HG03139 (cell line): ENCODE results near the gene CAPN14.
A peak's percentile ranks its signal among the peaks of the same experiment; 100 is the strongest.
"Not testable (repeated sequence)": the region's sequence is repeated elsewhere in the genome, so short reads cannot be mapped to it uniquely, and the experiment has no call there.

Experiments used
- ATAC-seq: cut with Tn5 transposase; IDR thresholded peaks from one replicate; pipeline ENCODE4 v1.9.1; 2021; ENCODE audit not compliant: unreplicated experiment

The CAPN14 gene

DNA sequence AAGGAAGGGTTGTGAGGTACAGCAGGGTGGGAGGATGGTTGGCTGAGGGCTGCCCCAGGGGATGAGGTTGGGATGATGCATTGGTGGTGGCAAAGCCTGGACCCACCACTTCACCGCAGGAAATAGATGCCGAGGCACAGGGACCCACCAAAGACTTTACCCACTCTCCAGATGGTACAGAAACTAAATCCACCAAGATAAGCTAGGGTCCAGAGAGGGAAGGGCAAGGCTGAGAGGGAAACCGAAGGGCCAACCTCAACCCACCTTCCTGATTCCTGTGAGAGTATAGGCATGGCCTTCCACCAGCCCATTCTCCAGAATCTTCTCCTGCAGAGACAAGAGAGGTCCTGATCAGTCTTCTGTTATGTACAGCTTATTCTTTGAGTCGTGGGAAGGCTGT is 18.1 kb downstream of the CAPN14 start:
- ATAC-seq, result no peak

DNA sequence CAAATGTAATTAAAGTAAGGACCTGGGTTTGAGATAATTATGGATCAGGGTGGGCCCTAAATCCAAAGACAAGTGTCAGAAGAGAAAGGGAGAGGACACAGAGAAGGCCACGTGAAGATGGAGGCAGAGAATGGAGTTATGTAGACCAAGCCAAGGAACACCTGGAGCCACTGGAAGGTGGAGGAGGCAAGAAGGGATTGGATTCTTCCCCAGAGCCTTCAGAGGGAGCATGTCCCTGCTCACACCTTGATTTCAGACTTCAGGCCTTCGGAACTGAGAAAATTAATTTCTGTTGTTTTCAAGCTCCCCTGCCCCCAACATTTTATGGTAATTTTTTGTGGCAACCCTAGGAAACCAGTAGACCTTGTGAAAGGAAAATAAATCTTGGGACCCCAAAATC is 19.6 kb downstream of the CAPN14 start:
- no peak for ATAC-seq

DNA sequence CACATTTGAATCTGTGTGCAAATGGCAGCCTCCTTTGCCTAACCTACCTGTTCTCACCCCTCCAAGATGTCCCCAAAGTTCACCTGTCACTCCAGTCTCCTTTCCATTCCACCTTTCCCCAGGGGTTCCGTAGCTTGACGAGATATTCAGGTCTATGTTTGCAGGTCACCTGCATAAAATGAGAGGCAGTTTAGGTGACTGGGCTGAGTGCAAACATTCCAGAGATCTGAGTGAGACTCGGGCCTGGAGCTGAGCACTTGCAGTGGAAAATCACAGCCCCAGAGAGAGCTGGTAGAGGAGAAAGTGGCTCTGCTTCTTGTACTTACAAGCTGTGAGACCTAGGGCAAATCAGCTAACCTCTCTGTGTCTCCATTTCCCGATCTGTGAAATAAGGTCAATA is 20.1 kb downstream of the CAPN14 start:
- ATAC-seq, result no peak

DNA sequence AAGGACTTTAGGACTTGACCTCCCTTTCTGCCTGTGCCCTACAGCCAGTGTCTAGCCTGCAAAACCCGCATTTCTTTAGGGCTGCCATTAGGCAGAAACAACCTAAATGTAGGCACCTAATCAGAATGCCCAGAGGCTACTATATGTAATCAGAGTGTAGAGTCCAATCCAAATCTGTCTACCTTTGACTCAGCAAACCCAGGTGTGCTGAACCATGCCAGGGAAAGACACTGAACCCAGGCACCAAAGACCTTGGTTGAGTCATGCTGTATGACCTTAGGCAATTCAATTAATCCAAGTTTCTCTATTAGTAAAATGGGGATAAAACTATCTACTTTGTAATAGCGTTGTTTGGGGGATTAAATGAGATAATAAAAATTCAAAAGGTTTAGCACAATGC is 20.7 kb downstream of the CAPN14 start:
- no peak for ATAC-seq

DNA sequence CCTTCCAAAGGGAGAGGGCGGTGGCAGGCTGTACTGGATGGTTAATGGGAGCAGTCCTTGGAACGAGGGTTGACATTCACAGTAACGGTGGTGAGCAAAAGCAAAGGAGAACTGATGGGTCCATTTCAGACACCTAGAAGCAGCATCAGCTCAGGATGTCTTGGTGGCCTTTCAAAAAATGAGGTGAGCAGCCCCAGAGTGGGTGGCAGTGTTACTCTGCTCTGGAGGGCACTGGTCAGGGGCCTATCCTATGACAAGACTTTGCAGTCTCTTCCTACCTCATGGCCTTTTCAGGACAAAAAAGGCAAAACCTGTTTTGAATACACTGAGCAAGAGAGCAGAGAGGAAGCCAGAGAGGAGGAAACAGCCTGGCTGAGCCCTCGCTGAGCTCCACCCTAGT is 23.5 kb downstream of the CAPN14 start:
- no peak for ATAC-seq

DNA sequence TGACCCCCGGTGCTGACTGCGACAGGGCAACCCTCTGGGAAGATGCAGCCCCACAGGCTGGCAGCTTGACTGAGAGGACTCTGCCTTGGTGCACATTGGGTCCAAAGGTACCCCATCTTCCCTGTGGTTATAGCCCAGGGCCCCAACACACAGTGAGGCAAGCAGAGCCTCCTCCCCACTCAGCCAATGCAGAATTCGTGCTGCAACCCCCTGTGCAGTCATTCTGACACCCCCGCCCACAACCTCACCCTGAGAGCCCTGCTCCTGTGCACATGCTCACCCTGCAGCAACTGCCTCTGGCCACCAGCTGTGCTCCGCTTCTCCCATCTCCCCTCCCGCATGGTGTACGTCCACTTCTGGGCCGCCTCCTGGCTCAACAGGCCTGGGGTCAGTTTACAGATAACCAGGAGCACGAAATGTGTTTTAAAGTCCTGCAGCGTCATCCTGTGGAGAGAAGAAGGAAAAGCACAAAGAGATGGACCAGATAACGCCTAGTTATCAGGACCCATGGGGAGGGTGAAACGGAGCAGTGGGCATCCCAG is 24.4 kb downstream of the CAPN14 start:
- ATAC-seq, result no peak

DNA sequence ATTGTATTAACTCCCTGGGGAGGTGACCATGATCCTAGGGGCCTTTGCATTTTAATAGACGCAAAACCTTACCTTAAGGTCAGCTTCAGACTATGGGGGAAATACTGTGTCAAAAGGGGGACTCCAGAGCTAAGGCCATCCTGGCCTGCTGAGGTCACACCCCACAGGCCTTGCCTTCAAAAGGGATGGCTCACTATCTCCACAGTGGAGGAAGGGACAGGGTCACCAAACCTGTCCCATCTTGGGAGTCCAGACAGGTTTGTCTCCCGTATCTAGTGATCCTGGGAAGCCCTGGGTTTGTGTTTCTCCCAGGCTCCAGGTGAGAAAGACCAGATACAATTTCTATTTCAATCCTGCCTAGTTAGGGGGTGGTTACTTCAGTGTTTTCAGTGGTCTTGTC is 24.9 kb downstream of the CAPN14 start:
- ATAC-seq, result no peak

DNA sequence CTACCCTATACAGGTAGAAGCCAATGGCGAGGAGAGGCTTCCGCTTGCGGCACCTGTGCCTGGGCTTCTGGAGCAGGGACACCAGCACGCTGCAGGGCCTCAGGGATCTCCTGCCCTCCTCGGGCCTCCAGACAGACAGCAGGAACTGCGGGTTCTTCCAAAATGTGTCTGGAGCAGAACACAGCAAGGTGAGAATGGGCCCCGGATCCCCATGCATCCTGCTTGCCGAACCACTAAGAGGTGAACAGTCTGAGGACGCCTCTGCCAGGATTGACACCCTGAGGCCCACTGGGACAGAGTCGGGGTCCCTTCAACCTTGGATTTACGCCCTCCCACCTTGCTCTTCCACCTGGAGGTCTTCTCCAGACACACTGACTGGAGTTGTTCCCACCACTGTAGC is 25.4 kb downstream of the CAPN14 start:
- ATAC-seq, result no peak

DNA sequence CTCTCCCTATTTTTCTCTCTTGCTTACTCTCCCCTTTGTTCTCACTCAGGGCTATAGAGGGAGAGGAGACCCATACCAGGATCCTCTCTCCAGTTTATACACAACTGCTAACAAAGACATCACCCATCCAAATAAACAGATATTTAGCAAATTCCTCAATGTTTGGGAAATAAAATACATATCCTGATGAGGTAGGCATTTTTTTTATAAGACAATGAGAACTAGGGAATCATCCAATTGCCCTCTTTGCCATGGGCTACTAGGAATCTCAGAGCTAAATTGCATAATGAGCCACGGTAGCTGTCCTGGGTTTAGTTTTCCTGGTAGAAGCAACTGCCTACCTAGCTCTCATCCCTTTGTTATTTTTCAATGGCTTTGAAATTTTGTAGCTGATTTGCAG is 27.1 kb downstream of the CAPN14 start:
- ATAC-seq, result no peak

DNA sequence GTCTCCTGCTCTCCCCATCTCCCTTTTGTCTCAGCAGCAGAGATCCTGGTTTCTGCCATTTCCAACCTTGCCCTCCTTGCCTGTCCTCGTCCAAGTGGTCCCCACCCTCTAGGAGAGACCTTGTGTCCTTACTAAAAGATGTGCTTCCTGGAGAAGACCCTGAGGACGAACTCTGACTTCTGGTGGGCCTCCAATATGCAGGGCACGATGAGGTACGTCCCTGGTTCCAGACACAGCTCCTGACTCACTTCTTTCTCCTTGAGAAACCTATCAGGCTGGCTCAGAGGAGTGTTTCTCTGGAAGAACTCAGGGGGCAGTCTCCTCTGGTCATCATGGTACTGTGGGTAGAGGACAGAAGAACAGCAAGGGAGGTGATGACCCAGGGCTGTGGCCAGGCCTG is 28.2 kb downstream of the CAPN14 start:
- ATAC-seq, result no peak

DNA sequence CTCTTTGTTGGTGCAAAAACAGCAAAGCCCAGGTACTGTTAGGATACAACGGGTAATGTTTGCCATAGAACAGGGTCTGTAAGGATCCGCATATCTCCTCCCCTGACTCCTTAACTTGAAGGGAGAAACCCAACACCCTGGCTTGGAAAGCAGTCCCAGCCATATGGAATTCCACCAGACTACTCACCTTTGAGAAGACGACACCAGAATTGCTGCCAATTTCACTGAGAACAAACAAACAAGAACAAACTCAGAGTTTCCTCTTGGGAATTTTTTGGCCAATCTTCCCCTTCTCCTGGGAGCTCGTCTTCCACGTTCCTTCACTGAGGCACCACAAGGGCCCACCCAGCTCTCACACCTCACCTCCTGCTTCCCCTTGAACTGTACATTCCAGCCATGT is 29.2 kb downstream of the CAPN14 start:
- no peak for ATAC-seq

DNA sequence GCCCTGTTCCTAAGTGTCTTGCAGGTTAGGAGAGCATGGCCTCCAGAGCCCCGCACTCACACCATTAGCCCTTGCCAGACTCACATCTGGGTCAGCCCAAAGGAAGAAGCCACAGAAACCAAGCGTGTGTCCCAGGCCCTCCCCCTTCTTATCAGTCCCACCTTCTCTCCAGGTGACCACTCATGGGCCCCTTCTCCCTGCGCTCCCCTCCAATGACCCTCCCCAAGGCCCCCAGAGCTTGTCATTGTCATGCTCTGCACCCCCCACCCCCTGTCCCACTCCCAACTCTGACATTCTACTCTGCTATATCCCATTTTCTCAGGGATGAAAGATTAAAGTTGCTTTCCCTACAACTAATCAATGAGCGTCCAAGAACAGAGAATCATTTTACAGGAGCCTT is 30.1 kb downstream of the CAPN14 start:
- no peak for ATAC-seq

DNA sequence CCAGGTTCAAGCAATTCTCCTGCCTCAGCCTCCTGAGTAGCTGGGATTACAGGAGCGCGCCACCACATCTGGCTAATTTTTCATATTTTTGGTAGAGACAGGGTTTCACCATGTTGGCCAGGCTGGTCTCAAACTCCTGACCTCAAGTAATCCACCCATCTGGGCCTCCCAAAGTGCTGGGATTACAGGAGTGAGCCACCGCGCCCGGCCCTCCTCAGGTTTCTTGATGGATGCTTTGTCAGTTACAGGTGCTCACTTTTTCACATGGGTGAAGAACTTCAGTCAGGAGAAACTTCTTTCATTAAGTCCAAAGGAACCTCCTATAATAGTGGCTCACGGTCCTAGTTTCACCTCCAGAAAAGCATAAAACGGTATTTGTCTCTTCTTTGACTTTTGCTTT is 33.3 kb downstream of the CAPN14 start:
- not testable (repeated sequence) for ATAC-seq

DNA sequence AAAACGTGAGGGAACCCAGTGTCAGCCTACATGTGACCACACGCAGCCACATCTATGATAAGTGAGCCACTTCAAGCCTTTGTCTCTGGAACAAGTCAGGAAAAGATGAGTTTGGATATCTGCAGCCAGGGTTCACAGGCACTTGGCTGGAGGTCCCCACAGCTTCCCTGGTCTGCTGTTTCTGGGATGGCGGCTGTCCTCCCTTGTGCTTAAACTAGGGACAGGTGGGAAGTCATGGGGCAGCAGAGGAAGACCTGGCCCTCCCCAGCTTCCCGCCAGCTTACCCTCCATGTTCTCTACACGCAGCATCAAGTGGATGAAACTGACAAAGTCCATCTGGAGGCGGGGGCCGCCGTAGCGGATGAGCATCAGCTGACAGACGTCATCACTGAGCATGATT is 40.6 kb downstream of the CAPN14 start:
- ATAC-seq, result no peak

DNA sequence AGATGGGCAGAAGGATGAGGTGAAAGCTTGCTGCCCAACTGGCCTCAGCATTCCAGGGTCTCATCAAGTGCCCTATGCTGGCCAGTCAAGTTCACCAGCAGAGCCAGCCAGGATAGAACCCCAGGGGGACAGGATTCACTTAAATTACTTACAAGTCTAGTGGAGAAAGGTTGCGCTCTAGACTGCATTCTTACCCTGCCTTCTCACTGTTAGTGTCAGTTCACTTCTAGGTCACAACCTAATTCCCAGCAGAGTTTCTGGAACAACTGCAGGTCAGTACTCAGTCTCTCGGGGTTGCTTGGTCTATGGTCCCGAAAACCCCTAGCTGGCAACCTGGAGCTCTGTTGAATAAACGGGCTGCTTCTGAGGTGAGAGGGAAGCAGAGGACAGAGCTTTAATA is 46.2 kb downstream of the CAPN14 start:
- no peak for ATAC-seq

DNA sequence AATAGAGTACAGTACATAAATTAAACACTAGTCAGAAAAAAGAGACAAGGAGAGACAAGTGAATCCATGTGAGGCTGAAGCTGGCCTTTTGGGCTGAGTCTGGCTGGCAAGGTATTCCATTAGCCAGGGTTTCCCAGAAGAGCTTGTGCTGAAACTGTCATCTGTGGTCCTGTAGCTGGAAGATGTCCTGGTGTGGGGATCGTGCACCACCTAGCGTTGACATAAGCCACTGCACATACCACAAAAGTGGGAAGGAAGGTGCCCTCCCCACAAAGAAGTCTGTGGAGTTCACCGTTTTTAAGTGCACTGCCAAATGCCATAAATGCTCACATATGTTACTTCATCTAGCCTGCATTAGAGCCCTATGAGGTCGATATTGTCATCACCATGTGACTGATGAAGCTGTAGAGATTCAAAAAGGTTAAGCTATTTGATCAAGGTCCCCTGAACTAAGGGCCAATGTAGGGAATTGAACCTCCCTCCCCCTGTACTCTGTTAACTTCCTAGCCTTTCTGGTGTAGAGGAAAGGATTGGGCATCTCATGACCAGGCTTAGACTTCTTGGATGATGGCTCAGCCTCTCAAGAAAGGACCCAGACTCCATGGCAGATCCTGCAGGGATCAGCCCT is 47.1 kb downstream of the CAPN14 start:
- ATAC-seq, result peak; percentile 83

DNA sequence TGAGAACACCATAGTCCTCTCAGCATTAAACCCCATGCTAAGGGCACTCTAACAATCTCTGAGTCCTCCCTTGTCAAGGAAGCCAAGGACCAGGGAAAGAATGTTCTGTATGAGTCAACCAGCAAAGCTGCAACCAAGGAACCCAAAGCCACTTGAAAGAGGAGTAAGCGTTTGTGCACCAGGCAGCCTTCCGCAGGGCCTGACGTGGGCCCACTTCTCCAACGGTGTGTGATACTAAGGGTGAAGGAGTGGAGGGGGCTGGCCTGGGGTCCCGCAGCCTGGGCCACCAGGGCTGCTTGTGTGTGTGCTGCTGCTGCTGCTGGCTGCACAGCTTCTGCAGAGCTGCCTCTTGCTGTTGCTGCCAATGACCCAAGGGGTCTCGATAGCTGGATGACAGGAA is 49.0 kb downstream of the CAPN14 start:
- no peak for ATAC-seq

DNA sequence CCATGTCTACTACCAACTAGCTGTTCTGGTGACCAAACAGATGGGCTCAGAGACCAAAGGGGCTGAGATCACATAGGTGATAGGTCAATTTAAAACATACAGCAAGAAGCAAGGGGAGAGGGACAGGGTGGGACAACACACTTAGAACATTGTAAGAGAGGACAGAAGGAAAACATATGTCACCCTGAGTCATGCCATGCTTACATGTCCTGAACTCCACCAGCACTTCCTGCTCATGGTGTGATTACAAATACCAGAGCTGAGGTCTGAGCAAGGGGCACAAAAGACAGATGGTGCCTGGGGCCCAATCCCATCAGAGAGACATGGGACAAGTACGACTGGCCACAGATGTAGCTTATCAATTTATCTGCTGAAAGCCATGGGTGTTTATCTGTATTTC is 50.4 kb downstream of the CAPN14 start:
- no peak for ATAC-seq

DNA sequence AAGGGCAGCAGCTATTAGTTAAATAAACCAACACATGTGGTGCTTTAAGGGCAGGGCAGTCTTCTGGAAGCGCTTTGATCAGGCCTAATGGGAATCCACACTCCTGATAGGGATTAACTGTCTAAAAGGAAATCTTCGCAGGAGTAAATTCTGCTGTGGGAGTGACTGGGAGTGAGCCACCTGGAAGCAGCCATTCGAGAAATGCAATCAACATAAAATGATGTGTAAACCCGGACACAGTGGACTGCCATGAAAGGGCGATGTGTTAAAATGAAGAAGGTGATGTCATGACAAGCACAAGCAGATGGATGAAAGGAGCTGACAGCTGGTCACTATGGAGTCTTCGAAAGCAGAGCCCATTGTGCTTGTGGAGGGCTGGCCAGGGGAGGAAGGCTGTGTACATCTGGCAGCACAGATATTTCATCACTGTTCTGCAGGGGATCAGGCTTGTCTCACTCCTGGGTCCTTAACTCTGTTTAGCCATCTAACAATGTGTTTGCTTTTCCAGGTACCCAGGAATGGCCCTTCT is 54.2 kb downstream of the CAPN14 start:
- ATAC-seq, result no peak

DNA sequence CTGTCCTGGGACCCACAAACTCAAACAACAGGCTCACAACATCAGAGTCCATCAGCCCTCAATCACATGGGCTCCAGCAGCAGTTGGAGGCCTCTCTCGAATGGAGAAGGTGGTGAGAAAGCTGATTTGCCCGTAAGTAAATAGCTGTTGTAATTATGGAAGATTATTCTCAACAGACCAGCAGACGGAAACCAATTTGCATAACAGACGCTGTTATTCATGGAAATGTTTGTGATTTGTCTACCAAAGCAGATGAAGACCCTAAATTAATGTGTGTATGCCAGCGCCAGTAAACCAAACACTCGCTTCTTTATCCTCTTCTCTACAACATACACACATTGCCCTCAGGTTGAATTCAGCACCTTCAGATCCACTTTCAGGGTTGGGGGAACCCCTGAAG is 55.7 kb downstream of the CAPN14 start:
- ATAC-seq, result no peak

DNA sequence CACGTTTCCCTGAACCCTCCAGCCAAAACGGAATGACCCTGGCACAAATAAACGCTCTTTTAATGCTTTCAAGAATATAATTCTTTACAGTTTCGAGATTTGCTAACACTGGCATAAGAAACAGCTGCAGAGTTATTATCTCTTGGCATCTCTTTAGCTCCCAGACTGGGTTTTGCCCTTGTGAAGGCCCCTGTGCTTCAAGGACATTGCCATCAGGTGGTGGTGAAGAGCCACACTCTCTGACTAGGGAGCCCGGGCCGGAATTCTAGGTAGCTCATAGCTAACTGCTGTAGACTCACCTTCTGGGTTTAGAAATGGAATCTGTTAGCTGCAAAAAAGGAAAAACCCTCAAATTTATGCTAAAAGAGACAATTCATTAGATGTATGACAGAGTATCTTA is 65.8 kb downstream of the CAPN14 start:
- ATAC-seq, result no peak

DNA sequence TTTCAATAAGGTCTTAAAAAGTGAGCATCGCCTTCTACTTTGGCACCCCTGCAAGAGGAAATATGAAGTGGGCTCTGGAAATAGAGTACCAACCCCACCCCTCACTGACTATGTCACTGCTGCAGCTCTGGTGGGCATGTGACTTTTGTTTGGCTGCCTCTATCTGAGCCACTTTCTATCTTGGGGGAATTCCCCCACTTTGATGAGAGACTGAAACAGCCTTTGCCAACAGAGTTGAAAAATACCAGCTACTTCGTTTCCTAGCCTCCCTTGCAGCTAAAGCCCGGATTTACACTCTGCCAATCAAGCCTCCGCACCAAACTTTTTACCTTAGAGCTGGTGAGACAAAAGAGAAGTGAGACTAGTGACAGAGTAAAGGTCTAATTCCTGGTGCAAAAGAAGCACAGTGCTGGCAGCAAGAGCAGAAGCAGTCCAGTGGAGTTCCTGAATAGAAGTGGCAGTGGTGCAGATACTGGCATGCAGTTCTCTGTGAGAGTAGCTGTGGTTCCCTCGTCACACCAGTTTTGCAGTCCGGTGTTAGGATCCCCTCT is 67.1 kb downstream of the CAPN14 start:
- no peak for ATAC-seq

DNA sequence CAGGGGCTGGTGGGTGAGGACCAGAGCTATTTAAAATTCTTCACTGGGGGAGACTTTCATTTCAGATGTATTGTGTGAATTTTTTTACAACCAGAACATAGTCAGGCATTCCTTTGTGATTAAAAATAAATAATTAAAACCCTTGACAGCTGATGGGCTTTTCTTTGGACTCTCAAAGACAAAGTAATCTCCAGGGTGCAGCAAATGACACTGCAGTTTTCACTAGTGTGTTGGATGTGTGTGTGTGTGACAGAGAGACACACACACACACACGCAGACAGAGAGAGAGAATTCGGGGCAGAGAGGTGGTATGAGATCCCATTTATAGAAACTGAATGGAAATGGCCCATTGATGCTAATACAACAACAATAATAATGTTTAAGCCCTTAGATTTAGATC is 68.8 kb downstream of the CAPN14 start:
- no peak for ATAC-seq
